ENCODE measurements around the gene HBZ. TPM values are rescaled to one million over a fixed set of nuclear protein-coding genes. Genes with fewer than 3 reads are reported as not detected.

HBZ gene
- total RNA-seq, 1 experiment from 2014 or later: not detected

GRCh38 chr16:185691-186090 lies 33.2 kb downstream of the HBZ start:
- H3K4me3 ChIP-seq (replicated peaks in 1 of 2; ENCODE audit: low read depth in 1 of 2, low read length in 2 of 2): no peak overlapping the region
- BruUV-seq (replicated peaks): no TSS peak
- ChIA-PET RAD21 (ENCODE audit: low non-redundant PET in 1 of 2, low total read pairs in 2 of 2, uncharacterized antibody in 2 of 2, unreplicated experiment in 2 of 2) (no interaction called here), POLR2A (no interaction called here), CTCF (no interaction called here)
- intact Hi-C loops (cut with micrococcal nuclease): no loop called here
- no peak overlapping the region for H3K9ac ChIP-seq (ENCODE audit: low read length)
- DNase-seq (ENCODE audit: low read depth, low spot score) (no peak), ATAC-seq (no peak)
- TF ChIP-seq JUND (IDR thresholded peaks at IDR 0.05) (no peak), POLR2AphosphoS5 (IDR thresholded peaks at IDR 0.05; ENCODE audit: low read depth, low read length) (no peak), SP1 (IDR thresholded peaks at IDR 0.05; ENCODE audit: low read depth) (no peak), EGR1 (IDR thresholded peaks at IDR 0.05; ENCODE audit: low read depth) (no peak), ATF3 (IDR thresholded peaks at IDR 0.05) (no peak), ZFX (IDR thresholded peaks at IDR 0.05) (no peak), CEBPB (IDR thresholded peaks at IDR 0.05; ENCODE audit: low read depth) (no peak), REST (IDR thresholded peaks at IDR 0.05; ENCODE audit: low read depth) (no peak), CTCF (IDR thresholded peaks at IDR 0.05 in 2 of 3, conservative IDR thresholded peaks at IDR 0.05 in 1 of 3; ENCODE audit: borderline replicate concordance in 1 of 3, insufficient read depth in 1 of 3, low read depth in 2 of 3, low read length in 2 of 3) (no peak)
- H3K79me2 ChIP-seq (ENCODE audit: insufficient read depth, low read length): no peaks in the 10 kb centered on the region
- no peaks in the 10 kb centered on the region for H3K9me2 ChIP-seq (ENCODE audit: insufficient read depth)
- no peak overlapping the region for H3K4me2 ChIP-seq (ENCODE audit: low read length)
- no peaks in the 10 kb centered on the region for H4K20me1 ChIP-seq (ENCODE audit: insufficient read depth)
- no peak overlapping the region for H3K27ac ChIP-seq (ENCODE audit: low read depth, low read length)
- no peaks in the 10 kb centered on the region for H3K4me1 ChIP-seq (ENCODE audit: control insufficient read depth in 1 of 2, insufficient read depth in 2 of 2, low read length in 2 of 2)
- no peak overlapping the region for H2AFZ ChIP-seq (ENCODE audit: low read depth, low read length, poor library complexity, severe bottlenecking)
- no peaks in the 10 kb centered on the region for H3K9me3 ChIP-seq (ENCODE audit: control insufficient read depth in 1 of 2, insufficient read depth in 1 of 2, low read depth in 1 of 2, low read length in 2 of 2)
- no peaks in the 10 kb centered on the region for H3K27me3 ChIP-seq (ENCODE audit: insufficient read depth, low read length)
- H3K36me3 ChIP-seq (ENCODE audit: control insufficient read depth in 1 of 2, insufficient read depth in 2 of 2, low read length in 2 of 2): peaks cover 0 to 2% of the 10 kb centered on the region in 2 experiments; a peak in 1 of 4 replicates

Data from HCT116 (cell line).